ENCODE results near the gene FJX1.

DNA sequence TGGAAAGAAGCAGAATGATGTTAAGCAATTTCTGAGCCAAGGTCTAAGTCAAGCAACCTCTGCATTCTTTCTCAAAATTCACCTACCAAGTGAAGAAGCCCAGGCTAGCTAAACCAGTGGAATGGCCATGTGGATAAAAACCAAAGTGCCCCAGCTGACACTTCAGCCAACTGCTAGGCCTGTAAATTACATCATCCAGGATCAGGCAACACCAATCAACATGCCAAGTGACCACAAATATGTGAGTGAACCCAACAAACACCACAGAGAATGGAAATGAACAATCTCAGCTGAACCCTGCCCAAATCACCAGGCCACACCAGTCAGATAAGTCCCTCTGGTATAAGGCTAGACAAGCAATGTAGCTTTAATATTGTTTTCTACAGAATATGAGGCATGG, 25.1 kb upstream of the FJX1 start:
- TF ChIP-seq, protein P1, sequence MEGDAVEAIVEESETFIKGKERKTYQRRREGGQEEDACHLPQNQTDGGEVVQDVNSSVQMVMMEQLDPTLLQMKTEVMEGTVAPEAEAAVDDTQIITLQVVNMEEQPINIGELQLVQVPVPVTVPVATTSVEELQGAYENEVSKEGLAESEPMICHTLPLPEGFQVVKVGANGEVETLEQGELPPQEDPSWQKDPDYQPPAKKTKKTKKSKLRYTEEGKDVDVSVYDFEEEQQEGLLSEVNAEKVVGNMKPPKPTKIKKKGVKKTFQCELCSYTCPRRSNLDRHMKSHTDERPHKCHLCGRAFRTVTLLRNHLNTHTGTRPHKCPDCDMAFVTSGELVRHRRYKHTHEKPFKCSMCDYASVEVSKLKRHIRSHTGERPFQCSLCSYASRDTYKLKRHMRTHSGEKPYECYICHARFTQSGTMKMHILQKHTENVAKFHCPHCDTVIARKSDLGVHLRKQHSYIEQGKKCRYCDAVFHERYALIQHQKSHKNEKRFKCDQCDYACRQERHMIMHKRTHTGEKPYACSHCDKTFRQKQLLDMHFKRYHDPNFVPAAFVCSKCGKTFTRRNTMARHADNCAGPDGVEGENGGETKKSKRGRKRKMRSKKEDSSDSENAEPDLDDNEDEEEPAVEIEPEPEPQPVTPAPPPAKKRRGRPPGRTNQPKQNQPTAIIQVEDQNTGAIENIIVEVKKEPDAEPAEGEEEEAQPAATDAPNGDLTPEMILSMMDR (IDR thresholded peaks at IDR 0.05) = no peak
- no peak for TF ChIP-seq POLR2A (IDR thresholded peaks at IDR 0.05)
